DLD1 (cell line): ENCODE measurements around the gene OSM.

Source experiments
- in situ Hi-C: cut with HindIII; loops from 2 replicates; pipeline ENCODE4 v1.10.0; 2017; ENCODE audit warnings: low sequenced_read_pairs

Gene OSM

DNA sequence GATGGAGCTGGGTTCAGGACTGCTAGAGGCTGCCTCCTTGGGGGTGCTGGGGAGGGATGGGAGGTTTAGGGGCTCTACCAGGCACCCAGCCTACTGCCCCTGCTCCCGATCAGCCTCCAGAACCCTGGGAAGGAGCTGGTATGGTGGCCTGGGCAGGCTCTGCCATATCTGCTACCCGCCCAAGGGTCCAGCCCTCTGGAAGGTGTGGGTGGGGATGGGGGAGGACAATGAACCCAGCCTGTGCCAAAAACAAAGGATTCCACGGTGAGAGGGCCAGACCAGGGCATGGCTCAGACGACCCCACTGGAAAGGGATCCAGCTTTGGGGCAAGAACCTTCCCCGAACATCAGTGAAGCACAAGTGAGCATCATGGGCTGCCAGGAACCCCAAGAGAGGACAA lies 19.7 kb upstream of the OSM start:
- in situ Hi-C loops = loop anchor here (10.0 kb wide), 1 partner anchor 98 kb away; the partner anchor contains the start of gene RNF215

DNA sequence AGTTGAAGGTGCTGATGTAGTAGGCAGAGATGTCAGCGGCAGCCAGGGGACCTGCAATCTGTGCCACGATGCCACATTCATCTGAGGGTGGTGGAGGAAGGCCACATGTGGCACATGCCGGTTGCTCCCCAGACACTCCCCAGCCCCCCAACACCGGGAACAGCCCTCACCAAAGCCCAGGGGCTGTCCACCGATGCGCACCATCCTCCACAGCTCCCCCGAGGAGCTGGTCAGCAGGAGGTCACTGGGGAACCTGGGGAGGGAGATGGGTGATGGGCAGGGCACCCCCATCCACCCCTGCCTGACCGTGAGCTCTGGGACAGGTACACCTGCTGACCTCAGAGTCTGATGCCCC lies 19.2 kb upstream of the OSM start:
- in situ Hi-C loops = loop anchor here (10.0 kb wide), 1 partner anchor 99 kb away; the partner anchor contains the start of gene RNF215

DNA sequence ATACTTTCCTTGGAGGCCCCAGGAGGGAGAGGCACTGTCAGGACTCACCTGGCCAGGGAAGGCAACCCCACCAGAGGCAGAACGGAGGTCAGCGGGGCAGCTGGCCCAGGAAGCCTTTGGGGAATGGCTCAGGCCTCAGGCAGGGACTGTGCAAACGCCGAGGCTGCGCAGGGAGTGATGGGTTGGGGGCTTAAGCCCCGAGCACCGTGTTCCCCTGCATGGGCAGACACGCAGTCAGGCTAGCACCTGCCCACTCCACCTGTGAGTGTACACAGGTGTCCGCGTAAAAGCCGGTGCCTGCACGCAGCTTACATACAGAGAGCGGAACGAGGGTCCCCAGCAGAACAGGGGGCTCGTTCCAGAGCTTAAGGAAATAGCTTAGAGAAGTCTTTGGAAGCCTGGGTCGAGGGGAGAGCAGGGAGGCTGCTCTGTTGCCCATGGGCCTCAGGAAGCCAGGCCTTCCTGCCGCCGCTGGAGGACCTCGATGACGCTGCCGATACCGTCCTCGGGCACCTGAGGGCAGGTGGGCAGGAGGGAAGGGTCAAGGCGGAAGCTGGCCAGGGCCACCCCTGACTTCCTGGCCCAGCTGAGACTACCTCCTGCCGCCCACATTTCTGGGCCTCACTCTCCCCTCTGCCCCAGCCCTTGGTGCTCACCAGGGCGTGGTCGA lies 18.7 kb upstream of the OSM start:
- in situ Hi-C loops = loop anchor here (10.0 kb wide), 1 partner anchor 99 kb away; the partner anchor contains the start of gene RNF215

DNA sequence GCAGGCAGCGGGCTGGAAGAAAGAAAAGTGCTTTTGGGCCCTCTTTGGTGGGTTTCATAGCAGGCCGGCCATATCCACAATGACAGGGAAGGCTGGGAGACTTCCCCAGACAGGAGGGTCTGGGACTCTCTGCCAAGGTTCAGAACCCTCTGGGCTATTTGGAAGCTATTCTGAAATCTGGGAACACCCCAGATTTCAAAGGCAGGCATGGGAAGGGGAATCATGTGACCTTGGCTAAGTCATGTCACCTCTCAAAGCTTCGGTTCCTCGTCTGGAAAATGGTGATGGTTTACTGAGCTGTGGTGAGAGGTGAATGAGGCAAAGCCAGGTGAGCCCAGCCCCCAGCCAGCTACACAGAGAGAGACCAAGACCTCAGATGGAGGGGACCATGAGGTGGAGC lies 18.0 kb upstream of the OSM start:
- in situ Hi-C loops = loop anchor here (10.0 kb wide), 1 partner anchor 100 kb away; the partner anchor contains the start of gene RNF215

DNA sequence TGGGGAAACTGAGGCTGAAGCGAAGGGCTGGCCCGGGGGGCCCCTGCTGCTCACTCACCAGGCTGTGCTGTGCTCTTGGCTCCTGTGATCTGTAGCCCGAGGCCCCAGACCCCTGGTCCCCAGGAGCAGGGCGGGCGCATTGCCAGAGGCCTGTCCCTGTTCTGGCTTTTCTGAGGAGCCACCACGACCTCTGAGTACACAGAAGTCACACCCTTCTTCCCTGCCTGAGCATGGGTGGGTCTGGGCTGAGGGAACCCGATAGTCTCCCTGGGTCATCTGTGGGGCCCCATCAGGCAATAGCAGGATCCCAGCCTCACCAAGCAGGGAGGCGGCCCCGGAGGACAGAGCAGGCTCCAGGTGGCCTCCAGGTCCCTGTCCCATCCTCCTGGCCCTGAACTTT lies 17.5 kb upstream of the OSM start:
- in situ Hi-C loops = loop anchor here (10.0 kb wide), 1 partner anchor 101 kb away; the partner anchor contains the start of gene RNF215

DNA sequence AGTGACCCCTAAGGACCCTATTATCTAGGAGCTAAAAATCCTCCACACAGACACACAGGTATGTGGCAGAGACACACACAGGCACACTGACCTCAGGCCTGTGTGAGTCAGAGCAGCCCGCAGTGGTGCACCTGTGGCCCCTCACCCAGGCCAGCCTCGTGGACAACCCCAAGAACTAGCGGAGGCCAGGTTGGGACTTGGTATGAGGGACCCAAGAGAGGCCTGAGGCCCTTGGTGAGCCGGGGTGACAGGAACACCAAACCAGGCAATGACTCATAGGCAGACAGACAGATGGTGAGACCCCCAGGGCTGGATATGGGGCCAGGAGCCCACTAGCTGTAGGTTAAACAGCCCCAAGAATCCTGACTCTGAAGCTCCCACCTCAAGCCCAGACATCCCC lies 16.7 kb upstream of the OSM start:
- in situ Hi-C loops = loop anchor here (10.0 kb wide), 1 partner anchor 101 kb away; the partner anchor contains the start of gene RNF215

DNA sequence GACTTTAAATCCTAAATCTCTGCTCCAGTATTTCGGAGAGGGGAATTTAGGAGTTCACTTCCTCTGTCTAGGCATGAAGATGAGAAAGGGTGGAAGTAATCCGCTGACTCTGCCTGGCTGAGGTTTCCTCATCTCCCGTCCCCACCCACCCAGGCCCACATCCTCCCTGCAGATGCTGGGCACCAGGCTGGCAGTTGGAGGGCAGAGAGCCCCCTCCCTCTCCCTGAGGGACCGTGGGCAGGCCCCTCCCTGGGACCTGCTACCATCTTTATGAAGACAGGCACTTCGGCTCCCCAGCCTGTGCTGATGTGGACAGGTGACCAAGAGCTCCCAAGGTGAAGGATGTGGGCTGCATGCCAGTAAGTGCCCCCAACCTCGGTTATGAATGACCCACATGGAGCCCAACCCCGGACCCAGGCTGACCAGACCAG lies 16.0 kb upstream of the OSM start:
- in situ Hi-C loops = loop anchor here (10.0 kb wide), 1 partner anchor 102 kb away; the partner anchor contains the start of gene RNF215

DNA sequence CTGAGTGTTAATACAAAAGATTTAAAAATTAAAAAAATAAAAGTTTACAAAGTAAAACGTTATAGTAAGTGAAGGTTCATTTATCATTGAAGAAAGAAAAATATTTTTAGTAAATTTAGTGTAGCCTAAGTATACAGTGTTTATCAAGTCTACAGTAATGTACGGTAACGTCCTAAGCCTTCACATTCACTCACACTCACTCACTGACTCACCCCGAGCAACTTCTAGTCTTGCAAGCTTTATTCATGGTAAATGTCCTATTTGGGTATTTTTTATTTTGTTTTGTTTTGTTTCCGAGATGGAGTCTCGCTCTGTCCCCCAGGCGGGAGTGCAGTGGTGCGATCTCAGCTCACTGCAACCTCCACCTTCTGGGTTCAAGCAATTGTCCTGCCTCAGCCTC lies 13.9 kb upstream of the OSM start:
- in situ Hi-C loops = loop anchor here (10.0 kb wide), 1 partner anchor 104 kb away; the partner anchor contains the start of gene RNF215

DNA sequence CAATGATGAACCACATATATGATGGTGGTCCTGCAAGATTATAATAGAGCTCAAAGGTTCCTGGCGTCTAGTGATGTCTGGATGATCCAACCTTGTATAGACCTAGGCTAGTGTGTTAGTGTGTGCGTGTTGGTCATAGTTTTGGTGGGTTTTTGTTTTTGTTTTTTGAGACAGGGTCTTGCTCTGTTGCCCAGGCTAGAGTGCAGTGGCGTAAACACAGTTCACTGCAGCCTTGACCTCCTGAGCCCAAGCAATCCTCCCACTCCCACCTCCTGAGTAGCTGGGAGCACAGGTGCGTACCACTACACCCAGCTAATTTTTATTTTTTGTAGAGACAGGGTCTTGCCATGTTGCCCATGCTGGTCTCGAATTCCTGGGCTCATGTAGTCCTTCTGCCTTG lies 13.3 kb upstream of the OSM start:
- in situ Hi-C loops = loop anchor here (10.0 kb wide), 1 partner anchor 105 kb away; the partner anchor contains the start of gene RNF215

DNA sequence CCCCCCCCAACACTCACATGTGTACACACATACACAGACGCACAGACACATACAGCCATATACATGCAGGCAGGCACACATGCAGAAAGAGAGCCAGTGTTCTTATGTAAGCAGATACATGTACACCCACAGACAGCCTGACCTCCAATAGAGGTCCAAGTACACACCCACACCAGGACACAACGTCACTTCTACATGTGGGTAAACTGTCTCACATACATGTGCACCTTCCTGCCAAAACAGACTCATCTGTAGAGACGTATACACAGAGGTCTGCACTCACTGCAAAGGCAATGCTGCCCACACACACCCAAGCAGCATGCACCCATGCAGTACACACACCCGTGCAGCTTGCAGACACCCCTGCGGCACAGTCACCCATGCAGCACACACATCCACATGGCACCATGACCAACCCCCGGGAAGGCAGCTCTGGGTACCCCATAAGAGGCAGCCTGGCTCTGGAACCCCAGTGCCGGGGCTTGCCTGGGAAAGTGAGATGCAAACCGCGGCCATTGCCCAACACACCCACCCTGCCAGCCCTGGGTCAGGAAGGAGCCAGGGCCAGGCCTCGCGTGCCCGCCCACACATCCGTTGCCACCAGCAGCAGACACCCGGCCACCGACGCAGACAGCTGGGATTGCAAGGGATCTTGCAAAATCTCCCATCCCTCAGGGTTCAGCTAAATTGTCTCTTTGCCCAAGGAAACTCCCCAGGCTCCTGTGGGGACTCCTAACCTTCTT lies 12.6 kb upstream of the OSM start:
- in situ Hi-C loops = no loop called here

DNA sequence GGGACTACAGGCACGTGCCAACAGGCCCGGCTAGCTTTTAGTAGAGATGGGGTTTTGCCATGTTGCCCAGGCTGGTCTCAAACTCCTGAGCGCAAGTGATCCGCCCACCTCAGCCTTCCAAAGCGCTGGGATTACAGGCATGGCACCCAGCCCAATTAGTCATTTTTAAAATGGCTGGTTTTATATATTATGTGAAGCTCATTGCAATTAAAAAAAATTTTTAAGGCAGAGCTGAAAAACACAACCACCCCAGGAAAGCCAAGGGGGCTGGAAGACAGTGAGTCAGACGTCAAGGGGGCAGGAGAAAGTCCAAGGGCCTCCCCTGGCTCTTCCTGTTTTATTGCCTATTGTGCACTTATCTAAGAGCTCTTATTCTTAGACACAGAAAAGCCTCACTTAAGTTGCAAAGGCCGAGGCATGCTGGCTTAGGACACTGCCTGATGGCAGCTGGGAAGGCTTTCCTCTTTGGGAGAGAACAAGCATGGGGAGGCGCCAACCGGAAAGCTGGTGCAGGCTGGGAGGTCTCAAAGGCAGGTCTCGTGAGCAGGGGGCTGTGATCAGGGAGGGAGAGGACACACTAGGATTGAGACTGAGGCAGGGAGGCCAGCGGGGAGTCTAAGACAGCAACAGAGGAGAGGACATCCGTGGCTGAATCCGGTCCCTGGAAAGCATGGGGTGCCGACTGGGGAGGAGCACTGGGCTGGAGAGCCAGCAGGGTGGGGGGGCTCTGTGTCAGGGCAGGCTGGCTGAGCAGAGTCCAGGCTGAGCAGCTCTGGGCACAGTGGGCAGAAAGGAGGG lies 11.1 kb upstream of the OSM start:
- in situ Hi-C loops = no loop called here

DNA sequence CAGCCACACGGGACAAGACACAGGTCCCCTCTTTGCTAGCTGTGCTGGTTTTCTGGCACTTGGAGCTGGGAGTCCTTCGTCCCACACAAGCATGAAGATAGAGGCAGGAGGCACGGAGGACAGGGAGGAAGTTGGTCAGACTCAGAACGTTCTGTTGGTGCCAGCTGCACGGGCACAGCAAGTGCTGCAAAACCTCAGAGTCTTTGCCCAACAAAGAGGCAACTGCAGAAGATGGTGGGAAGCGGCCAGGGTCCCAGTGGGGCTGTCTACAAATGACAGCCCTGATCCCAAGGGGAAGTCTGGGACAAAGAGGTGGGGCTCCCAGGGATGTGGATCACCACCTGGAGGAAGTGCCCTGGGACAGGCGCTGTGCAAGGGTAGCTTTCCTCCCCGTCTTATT lies 9.4 kb upstream of the OSM start:
- in situ Hi-C loops = no loop called here

DNA sequence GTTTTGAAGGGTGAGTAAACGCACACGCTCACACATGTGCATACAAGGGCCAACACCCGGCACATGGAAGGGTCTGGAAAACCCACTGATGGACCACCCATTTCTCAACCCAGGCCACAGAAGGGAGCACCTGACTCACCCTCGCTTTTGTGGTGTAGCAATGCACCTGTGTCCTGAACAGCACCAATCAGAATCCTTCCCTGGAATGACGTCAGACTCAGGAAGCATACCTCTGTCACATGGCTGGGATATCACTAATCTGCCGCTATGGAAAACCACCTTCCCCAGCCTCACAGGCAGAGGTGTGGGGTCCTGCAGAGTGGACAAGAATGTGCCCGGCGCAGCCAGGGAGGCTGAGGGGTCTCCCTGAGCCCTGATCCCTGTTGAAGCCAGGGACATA lies 9.0 kb upstream of the OSM start:
- in situ Hi-C loops = no loop called here

DNA sequence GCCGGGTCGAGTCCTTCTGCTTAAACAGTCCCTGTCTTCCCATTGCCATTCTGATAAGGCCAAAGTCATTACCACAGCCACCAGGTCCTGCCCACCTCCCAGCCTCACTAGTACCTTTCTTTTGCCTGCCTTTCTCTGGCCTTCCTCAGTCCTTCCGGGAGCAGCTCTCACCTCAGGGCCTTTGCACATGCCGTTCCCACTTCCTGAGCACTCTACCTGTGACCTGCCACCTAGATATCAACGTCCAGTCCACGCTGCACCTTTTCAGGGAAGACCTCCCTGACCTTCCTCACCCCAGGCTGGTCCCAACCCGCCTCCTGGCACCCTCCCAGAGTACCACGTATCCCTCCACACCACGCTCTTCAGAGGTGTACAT lies 7.8 kb upstream of the OSM start:
- in situ Hi-C loops = no loop called here

DNA sequence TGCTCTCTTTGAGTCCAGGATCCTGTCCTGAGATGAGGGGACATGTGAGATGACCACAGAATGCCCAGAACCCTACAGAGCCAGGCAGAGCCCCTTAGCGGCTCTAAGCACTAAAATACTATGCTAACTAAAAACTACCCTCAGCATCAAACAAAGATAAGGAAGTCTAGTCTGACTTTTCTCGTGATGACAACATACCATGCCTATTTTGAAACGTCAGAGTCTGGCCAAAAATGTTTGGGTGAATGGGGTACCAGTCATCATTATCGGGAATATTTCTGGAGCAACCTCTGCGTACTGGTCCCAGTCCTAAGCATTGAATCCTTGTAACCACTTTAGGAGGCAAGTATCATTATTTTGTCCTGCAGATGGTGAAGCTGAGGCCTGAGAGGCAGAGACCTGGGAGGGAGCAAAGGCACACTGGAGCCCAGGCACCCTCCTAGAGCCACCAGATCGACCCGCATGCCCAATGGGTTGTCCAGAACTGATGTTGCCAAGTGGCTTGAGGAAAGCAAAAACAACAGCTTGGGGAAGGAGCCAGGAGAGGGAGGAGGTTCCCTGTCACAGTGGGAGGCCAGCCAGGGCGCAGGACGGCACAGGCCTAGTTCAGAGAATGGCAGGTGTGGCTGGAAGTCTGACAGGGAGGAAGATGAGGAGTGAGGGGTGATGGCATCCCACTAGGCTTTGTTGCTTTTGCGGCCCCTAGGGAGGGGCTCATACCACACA lies 7.2 kb upstream of the OSM start:
- in situ Hi-C loops = no loop called here

DNA sequence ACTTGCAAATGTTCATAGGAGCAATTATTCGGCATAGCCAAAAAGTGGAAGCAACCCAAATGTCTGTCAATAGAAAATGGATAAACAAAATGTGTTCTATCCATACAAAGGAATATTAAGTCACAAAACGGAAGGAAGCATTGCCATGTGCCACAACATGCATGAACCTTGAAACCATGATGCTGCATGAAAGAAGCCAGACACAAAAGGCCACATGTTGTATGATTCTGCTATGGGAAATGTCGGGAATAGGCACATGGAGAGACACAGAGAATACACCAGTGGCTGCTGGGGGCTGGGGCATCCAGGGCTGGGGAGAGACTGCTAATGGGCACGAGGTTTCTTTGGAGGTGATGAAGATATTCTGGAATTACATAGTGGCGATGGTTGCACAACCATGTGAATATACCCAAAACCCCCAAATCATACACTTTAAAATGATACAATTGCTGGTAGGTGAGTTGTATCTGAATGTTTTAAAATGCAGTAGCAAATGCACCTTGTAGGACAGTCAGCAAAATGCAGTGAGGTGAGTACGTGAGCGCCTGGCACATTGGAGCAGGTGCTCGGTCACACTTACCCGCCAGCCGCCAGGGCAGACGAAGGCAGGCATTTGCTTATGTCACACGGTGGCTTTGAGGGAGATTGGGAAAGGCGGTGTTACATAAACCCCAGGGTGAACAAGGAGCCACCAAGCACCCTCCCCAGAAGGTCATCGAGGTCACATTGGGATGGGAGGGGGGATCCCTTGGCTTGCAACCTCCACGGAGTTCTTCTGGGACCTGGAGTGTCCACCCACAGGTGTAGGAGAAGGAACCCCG lies 6.3 kb upstream of the OSM start:
- in situ Hi-C loops = no loop called here

DNA sequence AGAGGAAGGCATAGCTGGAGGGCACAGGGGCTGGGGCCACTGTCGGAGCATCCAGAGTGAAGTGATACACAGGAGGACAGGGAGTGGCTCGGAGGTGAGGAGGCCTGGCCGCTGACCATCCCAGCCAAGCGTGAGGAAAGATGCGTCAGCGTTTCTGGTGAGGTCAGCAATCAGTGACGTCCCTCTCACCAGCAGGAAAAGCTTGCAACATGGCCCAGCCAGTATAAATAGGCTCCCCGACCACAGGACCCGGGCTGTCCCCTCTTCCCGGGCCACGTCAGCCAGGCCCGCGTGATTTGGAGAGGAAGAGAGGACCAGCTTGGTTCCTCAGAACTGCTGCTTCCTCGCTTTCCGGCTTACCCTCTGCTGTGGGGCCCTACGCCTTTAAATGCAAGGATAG lies 4.2 kb upstream of the OSM start:
- in situ Hi-C loops = no loop called here

DNA sequence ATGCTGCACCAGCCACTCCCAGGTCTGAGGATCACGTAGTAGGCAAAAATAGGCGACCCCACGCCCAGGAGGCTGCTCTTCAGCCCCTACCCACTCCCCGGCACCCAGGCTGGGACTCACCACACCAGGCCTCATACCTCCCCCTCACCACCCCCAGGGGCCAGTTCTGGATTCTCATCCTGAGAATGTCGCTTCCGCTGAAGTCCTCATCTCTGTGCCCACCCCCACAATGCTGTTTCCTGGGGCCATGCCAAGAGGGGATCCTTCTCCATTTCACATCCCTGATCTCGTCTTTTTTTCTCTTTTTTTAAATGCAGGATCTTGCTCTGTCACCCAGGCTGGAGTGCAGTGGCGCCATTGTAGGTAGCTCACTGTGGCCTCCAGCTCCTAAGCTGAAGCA lies 1.7 kb upstream of the OSM start:
- in situ Hi-C loops = no loop called here

DNA sequence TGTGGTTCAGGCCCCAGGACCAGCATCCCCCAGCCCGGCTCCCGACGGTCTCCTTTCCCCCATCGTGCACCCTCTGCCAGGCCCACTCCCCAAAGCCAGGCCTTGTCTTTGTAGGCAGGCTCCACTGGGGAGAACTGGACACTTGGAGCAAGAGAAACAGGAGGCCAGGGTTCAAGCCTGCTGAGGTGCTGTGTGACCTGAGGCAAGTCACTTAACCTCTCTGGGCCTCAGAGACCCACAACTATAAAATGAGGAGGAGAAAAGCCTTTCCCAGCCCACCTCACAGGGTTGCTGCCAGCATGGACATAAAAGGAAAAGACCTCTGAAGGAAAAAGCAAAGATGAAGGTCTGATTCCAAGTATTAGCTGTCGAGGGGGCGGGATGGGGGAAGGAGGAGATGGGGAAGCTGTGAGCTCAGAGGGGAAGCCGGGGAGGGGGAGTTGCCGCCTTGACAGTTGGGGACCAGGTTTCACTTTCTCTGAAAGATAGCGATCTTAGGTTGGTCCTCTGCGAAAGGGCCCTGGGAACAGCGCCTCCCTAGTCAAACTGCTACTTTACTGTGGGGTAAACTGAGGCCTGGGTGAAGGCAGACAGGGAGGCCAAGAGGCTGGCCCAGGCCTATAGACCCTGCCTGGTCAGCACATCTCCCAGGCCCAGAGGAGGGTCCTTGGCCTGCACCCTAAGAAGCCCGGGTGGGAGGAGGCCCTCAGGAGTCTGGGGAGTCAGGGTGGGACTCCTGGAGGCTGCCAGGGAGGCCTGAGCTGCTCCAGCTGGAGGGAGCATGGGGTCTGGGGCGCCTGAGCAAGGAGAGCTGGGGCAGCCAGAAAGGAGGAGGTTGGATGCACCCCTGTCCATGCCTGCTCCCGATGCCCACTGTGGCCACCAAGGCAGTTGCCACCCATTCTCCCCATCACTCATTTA lies 991 bp upstream of the OSM start:
- in situ Hi-C loops = no loop called here
